Tibial nerve (tissue), 4 donors: ENCODE results near the gene FIP1L1. TPM values are rescaled to one million over a fixed set of nuclear protein-coding genes. Genes with fewer than 3 reads are reported as not detected.
"Not testable (repeated sequence)": the region's sequence is repeated elsewhere in the genome, so short reads cannot be mapped to it uniquely, and the experiment has no call there.

Experiments
- DNase-seq, 2 donors: peaks; one replicate each; pipeline ENCODE4 v3.0.0-alpha.2; 2019; ENCODE audit warnings: low spot score in 2 of 2
- H3K27ac ChIP-seq, 4 donors: fragments of 200-600 bp; sonication (generic) in 3 of 4; one replicate each; pipeline ENCODE4 v1.5.1; 2017 to 2019; ENCODE audit warnings: mild to moderate bottlenecking in 1 of 4
- H3K27me3 ChIP-seq, 2 donors: fragments of 200-600 bp; sonication (generic) in 1 of 2; one replicate each; pipeline versions ENCODE4 v1.5.1 to v1.6.0; 2017 to 2019
- H3K36me3 ChIP-seq, 3 donors: fragments of 200-600 bp; sonication (generic); one replicate each; pipeline ENCODE4 v1.5.1; 2018 to 2019
- H3K4me1 ChIP-seq, 4 donors: fragments of 200-600 bp; sonication (generic) in 3 of 4; one replicate each; pipeline ENCODE4 v1.5.1; 2017 to 2019
- H3K4me3 ChIP-seq, 4 donors: fragments of 200-600 bp; sonication (generic) in 3 of 4; one replicate each; pipeline ENCODE4 v1.5.1; 2017 to 2019; ENCODE audit warnings: mild to moderate bottlenecking in 1 of 4, moderate library complexity in 1 of 4
- H3K9me3 ChIP-seq, 4 donors: fragments of 200-600 bp; sonication (generic) in 3 of 4; one replicate each; pipeline ENCODE4 v1.5.1; 2017 to 2019
- CTCF ChIP-seq, 5 experiments: fragments of 200-600 bp in 3 of 5; fragments of 450-650 bp in 2 of 5; sonication (generic) in 3 of 5; IDR thresholded peaks; one replicate each; pipeline ENCODE4 v1.5.1; 2016 to 2019; ENCODE audit warnings: antibody characterized with exemption in 5 of 5, mild to moderate bottlenecking in 3 of 5, moderate library complexity in 2 of 5
- EP300 ChIP-seq, 2 donors: sonication (generic); formaldehyde crosslinking; IDR thresholded peaks; one replicate each; pipeline ENCODE4 v1.6.1; 2017; ENCODE audit warnings: antibody characterized with exemption in 2 of 2, mild to moderate bottlenecking in 1 of 2
- POLR2A ChIP-seq, 2 donors: fragments of 450-650 bp; IDR thresholded peaks; one replicate each; pipeline ENCODE4 v1.6.1; 2017; ENCODE audit warnings: antibody characterized with exemption in 2 of 2, mild to moderate bottlenecking in 2 of 2, moderate library complexity in 2 of 2
- WGBS, 2 donors: methylation state at CpG; one replicate each; pipeline ENCODE4 v1.1.5; 2018; 5-methylcytosine and 5-hydroxymethylcytosine counted together
- total RNA-seq, 4 donors: library from RNA; depleted of rRNA; stranded (reverse); fragments of >200 nt; gene quantifications; one replicate each; pipeline ENCODE4 v1.1.0, GENCODE V29; 2016

Gene FIP1L1
- total RNA-seq, 4 donors from 2014 or later, result 43.2 to 56.4 (median 51.8) TPM

GRCh38 chr4:53380221-53380620, 2.8 kb downstream of the FIP1L1 start:
- 88 to 89% methylated on average over 4 of the region's 4 CpGs for WGBS, 2 donors
- Histone ChIP-seq H3K36me3 (peaks cover 0 to 26% (median 0%) of the 10 kb centered on the region in 3 donors), H3K27ac (no peak overlapping the region), H3K4me3 (no peak overlapping the region), H3K9me3 (no peaks in the 10 kb centered on the region), H3K4me1 (peaks cover 0 to 37% (median 7%) of the 10 kb centered on the region in 4 donors), H3K27me3 (no peaks in the 10 kb centered on the region)
- no peak for DNase-seq
- TF ChIP-seq POLR2A (IDR thresholded peaks at IDR 0.05), result no peak
- no peak for TF ChIP-seq EP300 (IDR thresholded peaks at IDR 0.05)
- TF ChIP-seq CTCF (IDR thresholded peaks at IDR 0.05), result no peak

GRCh38 chr4:53409479-53409878, 32.0 kb downstream of the FIP1L1 start:
- DNase-seq, H3K27me3 ChIP-seq, H3K27ac ChIP-seq, H3K4me1 ChIP-seq, H3K4me3 ChIP-seq, H3K9me3 ChIP-seq: not testable (repeated sequence)
- 99% methylated on average over 11 of the region's 11 CpGs for WGBS, 2 donors
- H3K36me3 ChIP-seq, result peaks cover 0 to 35% (median 0%) of the 10 kb centered on the region in 3 donors

- WGBS, 2 donors, result 97 to 100% methylated on average over 3 of the region's 3 CpGs
- no peaks in the 10 kb centered on the region for H3K9me3 ChIP-seq
- no peak overlapping the region for H3K27ac ChIP-seq
- no peak overlapping the region for H3K4me3 ChIP-seq
- DNase-seq, result no peak
- no peak for TF ChIP-seq CTCF (IDR thresholded peaks at IDR 0.05)
- TF ChIP-seq EP300 (IDR thresholded peaks at IDR 0.05), result no peak
- no peak for TF ChIP-seq POLR2A (IDR thresholded peaks at IDR 0.05)
- no peaks in the 10 kb centered on the region for H3K4me1 ChIP-seq
- peaks cover 0 to 6% (median 0%) of the 10 kb centered on the region in 3 donors for H3K36me3 ChIP-seq
- no peaks in the 10 kb centered on the region for H3K27me3 ChIP-seq
Measured at GRCh38 chr4:53419208-53419607, 41.8 kb downstream of the FIP1L1 start.

GRCh38 chr4:53421791-53422190, 44.4 kb downstream of the FIP1L1 start:
- Histone ChIP-seq H3K27ac (no peak overlapping the region), H3K4me3 (no peak overlapping the region), H3K9me3 (no peaks in the 10 kb centered on the region), H3K36me3 (peaks cover 0 to 3% (median 0%) of the 10 kb centered on the region in 3 donors), H3K27me3 (no peaks in the 10 kb centered on the region), H3K4me1 (no peaks in the 10 kb centered on the region)
- DNase-seq, result no peak
- 46 to 57% methylated on average over 2 of the region's 2 CpGs for WGBS, 2 donors
- no peak for TF ChIP-seq POLR2A (IDR thresholded peaks at IDR 0.05)
- TF ChIP-seq EP300 (IDR thresholded peaks at IDR 0.05), result no peak
- no peak for TF ChIP-seq CTCF (IDR thresholded peaks at IDR 0.05)

GRCh38 chr4:53422367-53422766, 44.9 kb downstream of the FIP1L1 start:
- no peaks in the 10 kb centered on the region for H3K4me1 ChIP-seq
- no peaks in the 10 kb centered on the region for H3K9me3 ChIP-seq
- WGBS, 2 donors, result 100% methylated on average over 1 of the region's 1 CpG
- no peak overlapping the region for H3K27ac ChIP-seq
- H3K4me3 ChIP-seq, result no peak overlapping the region
- no peak for TF ChIP-seq EP300 (IDR thresholded peaks at IDR 0.05)
- no peak for TF ChIP-seq CTCF (IDR thresholded peaks at IDR 0.05)
- no peak for TF ChIP-seq POLR2A (IDR thresholded peaks at IDR 0.05)
- DNase-seq, result no peak
- peaks cover 0 to 9% (median 0%) of the 10 kb centered on the region in 3 donors for H3K36me3 ChIP-seq
- no peaks in the 10 kb centered on the region for H3K27me3 ChIP-seq

- H3K9me3 ChIP-seq, result no peaks in the 10 kb centered on the region
- peaks cover 0 to 28% (median 0%) of the 10 kb centered on the region in 3 donors for H3K36me3 ChIP-seq
- H3K27ac ChIP-seq, result no peak overlapping the region
- no peak for TF ChIP-seq CTCF (IDR thresholded peaks at IDR 0.05)
- no peak for TF ChIP-seq POLR2A (IDR thresholded peaks at IDR 0.05)
- no peak for TF ChIP-seq EP300 (IDR thresholded peaks at IDR 0.05)
- H3K27me3 ChIP-seq, result no peaks in the 10 kb centered on the region
- H3K4me1 ChIP-seq, result no peaks in the 10 kb centered on the region
- no peak overlapping the region for H3K4me3 ChIP-seq
- no peak for DNase-seq
Measured at GRCh38 chr4:53424280-53424679, 46.8 kb downstream of the FIP1L1 start.
